ENCODE results near the gene IMPDH2. TPM values are rescaled to one million over a fixed set of nuclear protein-coding genes. Genes with fewer than 3 reads are reported as not detected.

Gene IMPDH2
- total and polyA plus RNA-seq, 10 of the 15 experiments (the other 5 are each of a cell fraction or from before 2014, with no cell fraction given) = 190 to 424 (median 345) TPM

GRCh38 chr3:49021813-49022687, 7.1 kb downstream of the IMPDH2 start, which contains the start of gene NDUFAF3 (continued):
- TF ChIP-seq, protein P1, sequence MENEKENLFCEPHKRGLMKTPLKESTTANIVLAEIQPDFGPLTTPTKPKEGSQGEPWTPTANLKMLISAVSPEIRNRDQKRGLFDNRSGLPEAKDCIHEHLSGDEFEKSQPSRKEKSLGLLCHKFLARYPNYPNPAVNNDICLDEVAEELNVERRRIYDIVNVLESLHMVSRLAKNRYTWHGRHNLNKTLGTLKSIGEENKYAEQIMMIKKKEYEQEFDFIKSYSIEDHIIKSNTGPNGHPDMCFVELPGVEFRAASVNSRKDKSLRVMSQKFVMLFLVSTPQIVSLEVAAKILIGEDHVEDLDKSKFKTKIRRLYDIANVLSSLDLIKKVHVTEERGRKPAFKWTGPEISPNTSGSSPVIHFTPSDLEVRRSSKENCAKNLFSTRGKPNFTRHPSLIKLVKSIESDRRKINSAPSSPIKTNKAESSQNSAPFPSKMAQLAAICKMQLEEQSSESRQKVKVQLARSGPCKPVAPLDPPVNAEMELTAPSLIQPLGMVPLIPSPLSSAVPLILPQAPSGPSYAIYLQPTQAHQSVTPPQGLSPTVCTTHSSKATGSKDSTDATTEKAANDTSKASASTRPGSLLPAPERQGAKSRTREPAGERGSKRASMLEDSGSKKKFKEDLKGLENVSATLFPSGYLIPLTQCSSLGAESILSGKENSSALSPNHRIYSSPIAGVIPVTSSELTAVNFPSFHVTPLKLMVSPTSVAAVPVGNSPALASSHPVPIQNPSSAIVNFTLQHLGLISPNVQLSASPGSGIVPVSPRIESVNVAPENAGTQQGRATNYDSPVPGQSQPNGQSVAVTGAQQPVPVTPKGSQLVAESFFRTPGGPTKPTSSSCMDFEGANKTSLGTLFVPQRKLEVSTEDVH (IDR thresholded peaks at IDR 0.05; ENCODE audit: low read depth, partially characterized antibody) = no peak
- TF ChIP-seq ZNF622 (IDR thresholded peaks at IDR 0.05) (no peak), RCOR1 (conservative IDR thresholded peaks at IDR 0.05; ENCODE audit: low read depth, low read length) (0 out of 2 replicates have a peak, but pooled peaks have one; percentile 53), GATAD2B (conservative IDR thresholded peaks at IDR 0.05; ENCODE audit: low read depth) (peak; percentile 78)
- TF ChIP-seq, protein P2, sequence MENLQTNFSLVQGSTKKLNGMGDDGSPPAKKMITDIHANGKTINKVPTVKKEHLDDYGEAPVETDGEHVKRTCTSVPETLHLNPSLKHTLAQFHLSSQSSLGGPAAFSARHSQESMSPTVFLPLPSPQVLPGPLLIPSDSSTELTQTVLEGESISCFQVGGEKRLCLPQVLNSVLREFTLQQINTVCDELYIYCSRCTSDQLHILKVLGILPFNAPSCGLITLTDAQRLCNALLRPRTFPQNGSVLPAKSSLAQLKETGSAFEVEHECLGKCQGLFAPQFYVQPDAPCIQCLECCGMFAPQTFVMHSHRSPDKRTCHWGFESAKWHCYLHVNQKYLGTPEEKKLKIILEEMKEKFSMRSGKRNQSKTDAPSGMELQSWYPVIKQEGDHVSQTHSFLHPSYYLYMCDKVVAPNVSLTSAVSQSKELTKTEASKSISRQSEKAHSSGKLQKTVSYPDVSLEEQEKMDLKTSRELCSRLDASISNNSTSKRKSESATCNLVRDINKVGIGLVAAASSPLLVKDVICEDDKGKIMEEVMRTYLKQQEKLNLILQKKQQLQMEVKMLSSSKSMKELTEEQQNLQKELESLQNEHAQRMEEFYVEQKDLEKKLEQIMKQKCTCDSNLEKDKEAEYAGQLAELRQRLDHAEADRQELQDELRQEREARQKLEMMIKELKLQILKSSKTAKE (IDR thresholded peaks at IDR 0.05; ENCODE audit: low read depth, poor library complexity, severe bottlenecking) = no peak

Measured in GM12878 (cell line).